Measurements from ENCODE around the gene PTPRG. TPM values are rescaled to one million over a fixed set of nuclear protein-coding genes. Genes with fewer than 3 reads are reported as not detected.

Gene PTPRG
- polyA plus RNA-seq, 3 donors, result not detected

- no peak for DNase-seq
- no peaks in the 10 kb centered on the region for H3K9me3 ChIP-seq (replicated peaks in 1 of 2; ENCODE audit: control insufficient read depth in 1 of 2, insufficient read depth in 1 of 2, low read length in 2 of 2)
- no peaks in the 10 kb centered on the region for H3K27me3 ChIP-seq (ENCODE audit: control insufficient read depth in 2 of 2, insufficient read depth in 2 of 2, low read length in 2 of 2)
- no peak overlapping the region for H3K9ac ChIP-seq (ENCODE audit: insufficient read depth, low read length, poor library complexity, severe bottlenecking)
- no peaks in the 10 kb centered on the region for H3K36me3 ChIP-seq (replicated peaks in 1 of 2; ENCODE audit: control insufficient read depth in 1 of 2, insufficient read depth in 2 of 2, low read length in 2 of 2)
- intact Hi-C loops (cut with micrococcal nuclease), result no loop called here
- no peak overlapping the region for H3K27ac ChIP-seq (ENCODE audit: low read depth in 1 of 2, low read length in 2 of 2)
- H3K4me2 ChIP-seq (replicated peaks; ENCODE audit: extremely low read depth, low read length, poor library complexity, severe bottlenecking), result no peak overlapping the region
- Mint-ChIP-seq H3K4me1 (no peaks in the 10 kb centered on the region), H3K36me3 (no peaks in the 10 kb centered on the region), H3K27ac (no peak overlapping the region), H3K4me3 (no peak overlapping the region), H3K9me3 (peaks cover 0 to 4% (median 2%) of the 10 kb centered on the region in 7 donors), H3K27me3 (ENCODE audit: low read depth in 3 of 3) (peaks cover 0 to 5% (median 0%) of the 10 kb centered on the region in 3 donors)
- WGBS (ENCODE audit: insufficient coverage), result no CpG with 5 or more reads among the region's 2 CpGs
- no peaks in the 10 kb centered on the region for H3K4me1 ChIP-seq (ENCODE audit: control insufficient read depth in 1 of 2, insufficient read depth in 2 of 2, low read length in 2 of 2)
- no peak overlapping the region for H2AFZ ChIP-seq (ENCODE audit: insufficient read depth, low read depth, low read length, poor library complexity, severe bottlenecking)
- H4K20me1 ChIP-seq (ENCODE audit: insufficient read depth, low read length), result no peaks in the 10 kb centered on the region
- no peak overlapping the region for H3K4me3 ChIP-seq (replicated peaks in 1 of 3; ENCODE audit: low read depth in 2 of 3, low read length in 3 of 3)
- H3K79me2 ChIP-seq (ENCODE audit: insufficient read depth, low read length), result no peaks in the 10 kb centered on the region
- TF ChIP-seq, protein P1, sequence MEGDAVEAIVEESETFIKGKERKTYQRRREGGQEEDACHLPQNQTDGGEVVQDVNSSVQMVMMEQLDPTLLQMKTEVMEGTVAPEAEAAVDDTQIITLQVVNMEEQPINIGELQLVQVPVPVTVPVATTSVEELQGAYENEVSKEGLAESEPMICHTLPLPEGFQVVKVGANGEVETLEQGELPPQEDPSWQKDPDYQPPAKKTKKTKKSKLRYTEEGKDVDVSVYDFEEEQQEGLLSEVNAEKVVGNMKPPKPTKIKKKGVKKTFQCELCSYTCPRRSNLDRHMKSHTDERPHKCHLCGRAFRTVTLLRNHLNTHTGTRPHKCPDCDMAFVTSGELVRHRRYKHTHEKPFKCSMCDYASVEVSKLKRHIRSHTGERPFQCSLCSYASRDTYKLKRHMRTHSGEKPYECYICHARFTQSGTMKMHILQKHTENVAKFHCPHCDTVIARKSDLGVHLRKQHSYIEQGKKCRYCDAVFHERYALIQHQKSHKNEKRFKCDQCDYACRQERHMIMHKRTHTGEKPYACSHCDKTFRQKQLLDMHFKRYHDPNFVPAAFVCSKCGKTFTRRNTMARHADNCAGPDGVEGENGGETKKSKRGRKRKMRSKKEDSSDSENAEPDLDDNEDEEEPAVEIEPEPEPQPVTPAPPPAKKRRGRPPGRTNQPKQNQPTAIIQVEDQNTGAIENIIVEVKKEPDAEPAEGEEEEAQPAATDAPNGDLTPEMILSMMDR (IDR thresholded peaks at IDR 0.05), result no peak
Measured at GRCh38 chr3:61627768-61628185, 66.4 kb downstream of the PTPRG start.

DNA sequence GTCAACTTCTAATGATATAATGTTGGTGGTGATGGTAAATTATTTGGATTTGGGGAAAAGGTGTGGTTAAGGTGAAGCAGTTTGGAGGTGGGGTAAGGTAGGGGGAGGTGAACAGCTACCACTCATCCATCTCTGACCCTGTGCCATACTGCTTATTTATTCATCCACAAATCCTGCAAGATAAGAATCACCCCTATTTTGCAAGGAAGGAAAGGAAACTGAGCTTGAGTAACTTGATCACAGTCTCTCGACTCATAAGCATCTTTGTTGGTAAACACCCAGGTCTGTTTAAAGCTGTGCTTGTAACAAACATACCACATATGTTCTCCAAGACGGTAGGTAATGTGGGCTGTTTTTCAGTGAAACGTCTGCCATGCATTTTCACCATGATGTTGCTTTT is 67.3 kb downstream of the PTPRG start:
- H3K9me3 Mint-ChIP-seq, result peaks cover 0 to 5% (median 2%) of the 10 kb centered on the region in 7 donors
- no peak overlapping the region for H3K4me2 ChIP-seq (replicated peaks; ENCODE audit: extremely low read depth, low read length, poor library complexity, severe bottlenecking)

More for the DNA sequence above, 67.3 kb downstream of the PTPRG start:
- Histone ChIP-seq H2AFZ (ENCODE audit: insufficient read depth, low read depth, low read length, poor library complexity, severe bottlenecking) (no peak overlapping the region), H3K9ac (ENCODE audit: insufficient read depth, low read length, poor library complexity, severe bottlenecking) (no peak overlapping the region), H3K79me2 (ENCODE audit: insufficient read depth, low read length) (no peaks in the 10 kb centered on the region), H3K4me3 (replicated peaks in 1 of 3; ENCODE audit: low read depth in 2 of 3, low read length in 3 of 3) (no peak overlapping the region), H3K36me3 (replicated peaks in 1 of 2; ENCODE audit: control insufficient read depth in 1 of 2, insufficient read depth in 2 of 2, low read length in 2 of 2) (no peaks in the 10 kb centered on the region), H3K27ac (ENCODE audit: low read depth in 1 of 2, low read length in 2 of 2) (no peak overlapping the region), H3K4me1 (ENCODE audit: control insufficient read depth in 1 of 2, insufficient read depth in 2 of 2, low read length in 2 of 2) (no peaks in the 10 kb centered on the region), H3K9me3 (replicated peaks in 1 of 2; ENCODE audit: control insufficient read depth in 1 of 2, insufficient read depth in 1 of 2, low read length in 2 of 2) (no peaks in the 10 kb centered on the region), H3K27me3 (ENCODE audit: control insufficient read depth in 2 of 2, insufficient read depth in 2 of 2, low read length in 2 of 2) (no peaks in the 10 kb centered on the region), H4K20me1 (ENCODE audit: insufficient read depth, low read length) (no peaks in the 10 kb centered on the region)
- DNase-seq, result no peak
- Mint-ChIP-seq H3K36me3 (no peaks in the 10 kb centered on the region), H3K4me1 (no peaks in the 10 kb centered on the region), H3K27me3 (ENCODE audit: low read depth in 3 of 3) (peaks cover 0 to 5% (median 0%) of the 10 kb centered on the region in 3 donors), H3K4me3 (no peak overlapping the region), H3K27ac (no peak overlapping the region)
- intact Hi-C loops (cut with micrococcal nuclease), result no loop called here
- TF ChIP-seq, protein P1 (IDR thresholded peaks at IDR 0.05), result no peak
- WGBS (ENCODE audit: insufficient coverage), result 86% methylated on average over 2 of the region's 3 CpGs
